Cardiac fibroblast (primary cell): Measurements from ENCODE around the gene PDCD7.

Experiments
- DNase-seq, 2 donors: peaks; one replicate each; pipeline versions ENCODE4 v3.0.0 to v3.0.0-alpha.2; 2010; ENCODE audit warnings: low read depth in 2 of 2
- H3K4me3 ChIP-seq, 2 donors: replicated peaks in 1 of 2; 1 replicate in 1 of 2; 2 replicates in 1 of 2; pipeline ENCODE4 v1.5.1; 2011; ENCODE audit warnings: low read depth in 2 of 2, low read length in 2 of 2, mild to moderate bottlenecking in 2 of 2, moderate library complexity in 1 of 2
- CTCF ChIP-seq: IDR thresholded peaks from one replicate; pipeline ENCODE4 v1.5.1; 2011; ENCODE audit warnings: low read depth, mild to moderate bottlenecking, low read length, inconsistent platforms

Gene PDCD7

GRCh38 chr15:65091946-65092770 lies 41.5 kb downstream of the PDCD7 start:
- no peak for DNase-seq
- H3K4me3 ChIP-seq, result no peak overlapping the region
- TF ChIP-seq CTCF, result no peak

GRCh38 chr15:65089206-65089824 lies 44.3 kb downstream of the PDCD7 start:
- H3K4me3 ChIP-seq, result no peak overlapping the region
- DNase-seq, result peak in 1 of 2 donors; percentile 76
- TF ChIP-seq CTCF, result no peak

- H3K4me3 ChIP-seq, result no peak overlapping the region
- no peak for TF ChIP-seq CTCF
- DNase-seq, result no peak
Measured at GRCh38 chr15:65088643-65089021, 45.0 kb downstream of the PDCD7 start.

- TF ChIP-seq CTCF, result no peak
- no peak for DNase-seq
- H3K4me3 ChIP-seq, result no peak overlapping the region
Measured at GRCh38 chr15:65087873-65088642, 45.5 kb downstream of the PDCD7 start.

- TF ChIP-seq CTCF, result no peak
- no peak for DNase-seq
- no peak overlapping the region for H3K4me3 ChIP-seq
Measured at GRCh38 chr15:65087411-65087810, 46.2 kb downstream of the PDCD7 start.

- DNase-seq, result no peak
- H3K4me3 ChIP-seq, result no peak overlapping the region
- peak; percentile 25 for TF ChIP-seq CTCF
Measured at GRCh38 chr15:65086680-65087111, 46.9 kb downstream of the PDCD7 start.
